ENCODE results near the gene GPAM. TPM values are rescaled to one million over a fixed set of nuclear protein-coding genes. Genes with fewer than 3 reads are reported as not detected.

Gene GPAM
- total and polyA plus RNA-seq, 10 of the 15 experiments (the other 5 are each of a cell fraction or from before 2014, with no cell fraction given): 3.3 to 9.4 (median 7.4) TPM

DNA sequence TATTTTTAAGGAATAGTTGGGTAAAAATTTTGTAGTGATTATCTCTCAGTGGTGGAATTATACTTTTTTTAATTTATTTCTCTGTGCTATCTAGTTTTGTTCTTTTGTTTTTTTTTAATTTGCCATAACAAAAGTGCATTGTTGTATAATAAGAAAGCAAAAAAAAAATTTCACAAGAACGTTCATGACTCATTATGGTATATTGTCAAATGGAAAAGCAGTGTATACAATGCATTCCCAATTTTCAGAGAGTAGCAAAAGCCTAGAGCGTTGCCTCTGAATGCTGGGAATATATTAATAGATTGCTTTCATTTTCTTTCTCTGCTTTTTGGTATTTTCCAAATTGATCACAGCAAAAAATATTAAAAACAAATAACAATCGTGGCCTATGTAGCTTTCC lies 46.3 kb upstream of the GPAM start:
- RAD21 ChIA-PET (ENCODE audit: unreplicated experiment): interaction anchor here (0.7 kb wide), 1 partner anchor 1872 kb away, joined by 3 read pairs; no protein-coding TSS in a partner anchor
- Histone ChIP-seq H3K9ac (ENCODE audit: control insufficient read depth, insufficient read depth, low read length) (no peak overlapping the region), H3K4me2 (ENCODE audit: control insufficient read depth, insufficient read depth) (no peak overlapping the region), H3K4me1 (ENCODE audit: control insufficient read depth, insufficient read depth, low read length) (peaks cover 6% of the 10 kb centered on the region), H4K20me1 (ENCODE audit: control insufficient read depth, insufficient read depth) (no peaks in the 10 kb centered on the region), H3K36me3 (ENCODE audit: control insufficient read depth in 2 of 2, insufficient read depth in 2 of 2, low read length in 1 of 2) (no peaks in the 10 kb centered on the region), H3K4me3 (no peak overlapping the region), H3K79me2 (ENCODE audit: control insufficient read depth, insufficient read depth, low read length) (no peaks in the 10 kb centered on the region), H3K27me3 (replicated peaks in 1 of 2; ENCODE audit: control insufficient read depth in 2 of 2, insufficient read depth in 2 of 2, low read length in 1 of 2) (no peaks in the 10 kb centered on the region), H2AFZ (ENCODE audit: control insufficient read depth, low read depth, low read length) (no peak overlapping the region), H3K9me3 (replicated peaks; ENCODE audit: control insufficient read depth, insufficient read depth, low read length) (no peaks in the 10 kb centered on the region; the same call in 2 of the 3 replicates), H3K27ac (ENCODE audit: control insufficient read depth, insufficient read depth) (no peak overlapping the region)
- DNase-seq (ENCODE audit: low read depth, low spot score) (no peak), ATAC-seq (no peak), FAIRE-seq (no peak)
- CTCF ChIA-PET: no interaction called here
- intact Hi-C loops (cut with micrococcal nuclease; ENCODE audit: unreplicated experiment) (no loop called here), in situ Hi-C loops (cut with MboI) (no loop called here)
- BruUV-seq (replicated peaks): no TSS peak
- WGBS (ENCODE audit: insufficient coverage, insufficient replicate concordance, low lambda C conversion rate, missing lambda C conversion rate): 24% methylated on average over 3 of the region's 3 CpGs
- POLR2A ChIA-PET: no interaction called here
- SMC1A ChIA-PET (ENCODE audit: uncharacterized antibody, unreplicated experiment): no interaction called here
- TF ChIP-seq, protein P1, sequence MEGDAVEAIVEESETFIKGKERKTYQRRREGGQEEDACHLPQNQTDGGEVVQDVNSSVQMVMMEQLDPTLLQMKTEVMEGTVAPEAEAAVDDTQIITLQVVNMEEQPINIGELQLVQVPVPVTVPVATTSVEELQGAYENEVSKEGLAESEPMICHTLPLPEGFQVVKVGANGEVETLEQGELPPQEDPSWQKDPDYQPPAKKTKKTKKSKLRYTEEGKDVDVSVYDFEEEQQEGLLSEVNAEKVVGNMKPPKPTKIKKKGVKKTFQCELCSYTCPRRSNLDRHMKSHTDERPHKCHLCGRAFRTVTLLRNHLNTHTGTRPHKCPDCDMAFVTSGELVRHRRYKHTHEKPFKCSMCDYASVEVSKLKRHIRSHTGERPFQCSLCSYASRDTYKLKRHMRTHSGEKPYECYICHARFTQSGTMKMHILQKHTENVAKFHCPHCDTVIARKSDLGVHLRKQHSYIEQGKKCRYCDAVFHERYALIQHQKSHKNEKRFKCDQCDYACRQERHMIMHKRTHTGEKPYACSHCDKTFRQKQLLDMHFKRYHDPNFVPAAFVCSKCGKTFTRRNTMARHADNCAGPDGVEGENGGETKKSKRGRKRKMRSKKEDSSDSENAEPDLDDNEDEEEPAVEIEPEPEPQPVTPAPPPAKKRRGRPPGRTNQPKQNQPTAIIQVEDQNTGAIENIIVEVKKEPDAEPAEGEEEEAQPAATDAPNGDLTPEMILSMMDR (IDR thresholded peaks at IDR 0.05 in 2 of 3, conservative IDR thresholded peaks at IDR 0.05 in 1 of 3; ENCODE audit: control insufficient read depth in 2 of 3, extremely low read depth in 1 of 3, insufficient read depth in 1 of 3, low read depth in 3 of 3, low read length in 3 of 3): no peak
- TF ChIP-seq SMC3 (IDR thresholded peaks at IDR 0.05; ENCODE audit: borderline replicate concordance, low read length) (no peak), ZNF384 (IDR thresholded peaks at IDR 0.05; ENCODE audit: borderline replicate concordance, low read depth, low read length) (no peak), ZNF622 (IDR thresholded peaks at IDR 0.05) (no peak), IRF4 (IDR thresholded peaks at IDR 0.05; ENCODE audit: low read depth, low read length) (no peak), SIN3A (IDR thresholded peaks at IDR 0.05; ENCODE audit: low read depth, low read length) (no peak), MYC (IDR thresholded peaks at IDR 0.05; ENCODE audit: insufficient read depth, insufficient read length, insufficient replicate concordance, low read length, severe bottlenecking) (no peak), CREM (IDR thresholded peaks at IDR 0.05; ENCODE audit: low read depth) (no peak), NR2C1 (IDR thresholded peaks at IDR 0.05) (no peak), HDAC6 (IDR thresholded peaks at IDR 0.05; ENCODE audit: unreplicated experiment) (no peak), EGR1 (IDR thresholded peaks at IDR 0.05; ENCODE audit: borderline replicate concordance in 1 of 2, low read depth in 2 of 2, low read length in 2 of 2) (no peak), POLR2AphosphoS2 (IDR thresholded peaks at IDR 0.05; ENCODE audit: low read depth, low read length) (no peak), CHD1 (IDR thresholded peaks at IDR 0.05; ENCODE audit: low read depth, low read length) (no peak)
- TF ChIP-seq, protein P2, sequence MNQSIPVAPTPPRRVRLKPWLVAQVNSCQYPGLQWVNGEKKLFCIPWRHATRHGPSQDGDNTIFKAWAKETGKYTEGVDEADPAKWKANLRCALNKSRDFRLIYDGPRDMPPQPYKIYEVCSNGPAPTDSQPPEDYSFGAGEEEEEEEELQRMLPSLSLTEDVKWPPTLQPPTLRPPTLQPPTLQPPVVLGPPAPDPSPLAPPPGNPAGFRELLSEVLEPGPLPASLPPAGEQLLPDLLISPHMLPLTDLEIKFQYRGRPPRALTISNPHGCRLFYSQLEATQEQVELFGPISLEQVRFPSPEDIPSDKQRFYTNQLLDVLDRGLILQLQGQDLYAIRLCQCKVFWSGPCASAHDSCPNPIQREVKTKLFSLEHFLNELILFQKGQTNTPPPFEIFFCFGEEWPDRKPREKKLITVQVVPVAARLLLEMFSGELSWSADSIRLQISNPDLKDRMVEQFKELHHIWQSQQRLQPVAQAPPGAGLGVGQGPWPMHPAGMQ (IDR thresholded peaks at IDR 0.05; ENCODE audit: borderline replicate concordance): no peak
- TF ChIP-seq, protein P3, sequence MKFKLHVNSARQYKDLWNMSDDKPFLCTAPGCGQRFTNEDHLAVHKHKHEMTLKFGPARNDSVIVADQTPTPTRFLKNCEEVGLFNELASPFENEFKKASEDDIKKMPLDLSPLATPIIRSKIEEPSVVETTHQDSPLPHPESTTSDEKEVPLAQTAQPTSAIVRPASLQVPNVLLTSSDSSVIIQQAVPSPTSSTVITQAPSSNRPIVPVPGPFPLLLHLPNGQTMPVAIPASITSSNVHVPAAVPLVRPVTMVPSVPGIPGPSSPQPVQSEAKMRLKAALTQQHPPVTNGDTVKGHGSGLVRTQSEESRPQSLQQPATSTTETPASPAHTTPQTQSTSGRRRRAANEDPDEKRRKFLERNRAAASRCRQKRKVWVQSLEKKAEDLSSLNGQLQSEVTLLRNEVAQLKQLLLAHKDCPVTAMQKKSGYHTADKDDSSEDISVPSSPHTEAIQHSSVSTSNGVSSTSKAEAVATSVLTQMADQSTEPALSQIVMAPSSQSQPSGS (IDR thresholded peaks at IDR 0.05; ENCODE audit: low read length): no peak
- TF ChIP-seq, protein P4, sequence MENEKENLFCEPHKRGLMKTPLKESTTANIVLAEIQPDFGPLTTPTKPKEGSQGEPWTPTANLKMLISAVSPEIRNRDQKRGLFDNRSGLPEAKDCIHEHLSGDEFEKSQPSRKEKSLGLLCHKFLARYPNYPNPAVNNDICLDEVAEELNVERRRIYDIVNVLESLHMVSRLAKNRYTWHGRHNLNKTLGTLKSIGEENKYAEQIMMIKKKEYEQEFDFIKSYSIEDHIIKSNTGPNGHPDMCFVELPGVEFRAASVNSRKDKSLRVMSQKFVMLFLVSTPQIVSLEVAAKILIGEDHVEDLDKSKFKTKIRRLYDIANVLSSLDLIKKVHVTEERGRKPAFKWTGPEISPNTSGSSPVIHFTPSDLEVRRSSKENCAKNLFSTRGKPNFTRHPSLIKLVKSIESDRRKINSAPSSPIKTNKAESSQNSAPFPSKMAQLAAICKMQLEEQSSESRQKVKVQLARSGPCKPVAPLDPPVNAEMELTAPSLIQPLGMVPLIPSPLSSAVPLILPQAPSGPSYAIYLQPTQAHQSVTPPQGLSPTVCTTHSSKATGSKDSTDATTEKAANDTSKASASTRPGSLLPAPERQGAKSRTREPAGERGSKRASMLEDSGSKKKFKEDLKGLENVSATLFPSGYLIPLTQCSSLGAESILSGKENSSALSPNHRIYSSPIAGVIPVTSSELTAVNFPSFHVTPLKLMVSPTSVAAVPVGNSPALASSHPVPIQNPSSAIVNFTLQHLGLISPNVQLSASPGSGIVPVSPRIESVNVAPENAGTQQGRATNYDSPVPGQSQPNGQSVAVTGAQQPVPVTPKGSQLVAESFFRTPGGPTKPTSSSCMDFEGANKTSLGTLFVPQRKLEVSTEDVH (IDR thresholded peaks at IDR 0.05; ENCODE audit: low read depth, partially characterized antibody): no peak
